Measurements from ENCODE around the gene NR0B2.

DNA sequence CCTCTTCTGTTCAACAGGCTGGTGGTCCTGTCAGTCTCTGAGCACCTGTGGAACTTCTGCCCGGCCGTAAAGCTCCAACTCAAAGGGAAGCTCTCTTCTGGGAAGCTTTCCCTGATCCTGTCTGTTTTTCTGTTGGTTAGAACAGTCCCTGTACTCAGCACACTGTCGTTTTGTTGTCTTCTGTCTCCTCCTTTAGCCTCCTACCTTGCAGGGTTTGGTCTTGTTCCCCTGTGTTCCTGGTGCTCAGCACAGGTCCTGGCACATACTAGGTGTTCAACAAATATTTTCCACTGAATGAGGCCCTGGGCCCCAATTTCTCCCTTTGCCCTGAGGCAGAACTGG is 46.8 kb upstream of the NR0B2 start:
- TF ChIP-seq, protein P1, sequence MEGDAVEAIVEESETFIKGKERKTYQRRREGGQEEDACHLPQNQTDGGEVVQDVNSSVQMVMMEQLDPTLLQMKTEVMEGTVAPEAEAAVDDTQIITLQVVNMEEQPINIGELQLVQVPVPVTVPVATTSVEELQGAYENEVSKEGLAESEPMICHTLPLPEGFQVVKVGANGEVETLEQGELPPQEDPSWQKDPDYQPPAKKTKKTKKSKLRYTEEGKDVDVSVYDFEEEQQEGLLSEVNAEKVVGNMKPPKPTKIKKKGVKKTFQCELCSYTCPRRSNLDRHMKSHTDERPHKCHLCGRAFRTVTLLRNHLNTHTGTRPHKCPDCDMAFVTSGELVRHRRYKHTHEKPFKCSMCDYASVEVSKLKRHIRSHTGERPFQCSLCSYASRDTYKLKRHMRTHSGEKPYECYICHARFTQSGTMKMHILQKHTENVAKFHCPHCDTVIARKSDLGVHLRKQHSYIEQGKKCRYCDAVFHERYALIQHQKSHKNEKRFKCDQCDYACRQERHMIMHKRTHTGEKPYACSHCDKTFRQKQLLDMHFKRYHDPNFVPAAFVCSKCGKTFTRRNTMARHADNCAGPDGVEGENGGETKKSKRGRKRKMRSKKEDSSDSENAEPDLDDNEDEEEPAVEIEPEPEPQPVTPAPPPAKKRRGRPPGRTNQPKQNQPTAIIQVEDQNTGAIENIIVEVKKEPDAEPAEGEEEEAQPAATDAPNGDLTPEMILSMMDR (conservative IDR thresholded peaks at IDR 0.05) = no peak
- no peak for TF ChIP-seq EZH2 (IDR thresholded peaks at IDR 0.05; ENCODE audit: low read depth)

Measured in PC-9 (cell line).